ENCODE data around the gene DPH7.
A peak's percentile ranks its signal among the peaks of the same experiment; 100 is the strongest.
"Not testable (repeated sequence)": the region's sequence is repeated elsewhere in the genome, so short reads cannot be mapped to it uniquely, and the experiment has no call there.

The DPH7 gene

DNA sequence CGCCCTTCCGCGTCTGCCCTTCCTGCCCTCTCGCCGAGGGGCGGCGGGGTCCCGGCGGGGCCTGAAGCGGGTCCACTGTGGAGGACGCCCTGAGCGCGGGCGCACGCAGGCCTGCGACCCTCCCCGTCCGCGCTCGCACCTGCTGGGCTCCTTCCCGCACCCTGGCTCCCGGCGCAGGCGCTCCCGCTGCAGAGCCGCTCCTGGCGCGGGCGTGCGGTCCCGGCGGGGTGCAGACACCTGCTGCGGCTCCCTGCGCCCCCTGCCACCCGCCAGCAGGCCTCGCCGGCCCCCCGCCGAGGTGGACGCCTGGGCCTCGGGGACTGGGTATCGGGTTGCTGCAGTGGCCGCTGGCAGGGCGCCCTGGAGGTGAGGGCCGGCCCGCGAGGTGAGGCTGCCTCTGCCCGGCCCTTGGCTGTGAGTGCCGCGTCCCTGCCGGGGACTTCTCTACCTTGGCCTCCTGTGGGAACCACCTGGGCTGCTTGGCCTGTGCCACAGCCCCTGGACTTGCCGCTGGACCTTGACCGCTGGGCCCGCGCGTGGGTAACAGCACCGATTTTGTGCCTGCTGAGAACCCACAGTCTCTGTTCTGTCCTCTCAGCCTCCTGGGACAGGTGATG is 27.4 kb upstream of the DPH7 start:
- no peak for DNase-seq

DNA sequence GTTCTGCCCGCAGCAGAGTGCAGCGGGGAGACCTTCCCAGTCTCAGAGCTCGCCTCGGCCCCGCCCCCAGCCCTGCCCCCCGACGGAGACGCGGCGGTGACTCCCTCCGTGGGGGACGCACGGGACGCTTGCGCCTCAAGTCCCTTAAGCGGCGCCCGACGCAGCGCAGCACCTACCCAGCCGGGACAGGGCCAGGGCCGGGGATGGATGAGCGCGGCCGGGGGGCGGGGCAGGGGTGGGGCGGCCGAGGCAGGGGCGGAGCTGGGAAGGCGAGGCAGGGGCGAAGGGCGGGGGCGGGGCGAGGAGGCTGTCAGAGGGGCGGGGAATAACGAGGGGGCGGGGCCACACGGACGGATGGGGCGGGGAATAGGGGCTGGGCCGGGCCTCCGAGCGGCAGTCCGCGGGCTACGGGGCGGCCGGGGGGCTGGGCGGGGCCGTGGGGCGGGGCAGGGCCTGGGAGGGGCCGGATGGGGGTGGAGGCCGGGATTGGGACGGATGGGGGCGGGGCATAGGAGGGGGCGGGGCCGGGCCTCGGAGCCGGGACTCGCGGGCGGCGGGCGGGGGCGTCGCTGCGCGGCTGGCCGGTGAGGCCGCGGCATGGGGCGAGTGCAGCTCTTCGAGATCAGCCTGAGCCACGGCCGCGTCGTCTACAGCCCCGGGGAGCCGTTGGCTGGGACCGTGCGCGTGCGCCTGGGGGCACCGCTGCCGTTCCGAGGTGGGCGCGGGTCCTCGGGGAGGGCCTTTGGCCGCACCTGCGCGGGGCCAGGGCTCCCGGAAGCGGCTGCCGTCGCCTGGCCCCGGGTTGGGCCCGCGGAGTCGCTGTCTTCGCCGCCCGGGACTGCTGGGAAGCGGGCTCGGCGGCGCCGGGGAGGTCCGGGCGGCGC is 26.6 kb upstream of the DPH7 start, which contains the start of gene ARRDC1:
Gene ARRDC1, plus strand, starts transcription at position 566 of the 884 bp plus-strand sequence. Its CDS starts 32 bp downstream, at position 598.
- peak; percentile 22 for DNase-seq

DNA sequence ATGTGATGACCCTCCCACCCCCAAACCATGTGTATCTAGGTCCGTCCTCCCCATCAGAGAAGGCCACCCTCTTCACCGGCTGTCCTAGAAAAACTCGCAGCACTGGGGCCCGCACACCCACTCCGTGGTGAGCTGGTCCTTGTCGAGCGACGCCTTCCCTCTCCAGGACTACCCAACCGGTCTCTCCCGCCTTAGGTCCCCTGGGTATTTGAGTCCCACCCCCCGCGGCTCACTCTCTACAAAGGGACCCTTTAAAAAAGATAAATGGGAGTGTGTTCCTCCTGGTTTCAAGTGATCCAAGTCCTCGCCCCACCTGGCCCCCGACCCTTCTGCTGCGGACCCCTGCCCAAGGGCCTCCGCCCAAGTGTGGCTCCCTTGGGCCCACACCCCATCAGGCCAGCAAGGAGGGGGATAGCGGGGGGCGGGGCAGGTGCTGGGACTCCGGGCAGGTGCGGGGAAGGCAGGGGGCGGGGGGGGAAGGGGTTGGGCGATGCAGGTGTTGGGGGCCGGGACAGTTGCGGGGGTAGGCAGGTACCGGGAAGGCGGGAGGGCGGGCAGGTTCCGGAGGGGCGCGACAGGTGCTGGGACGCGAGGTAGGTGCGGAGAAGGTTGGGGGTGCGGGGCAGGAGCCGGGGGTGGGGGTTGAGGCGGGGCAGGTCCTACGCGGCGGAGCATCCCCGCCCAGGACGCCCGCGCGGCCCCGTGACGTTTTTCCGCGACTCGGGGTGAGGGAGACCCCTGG is 25.8 kb upstream of the DPH7 start:
- DNase-seq: no peak

DNA sequence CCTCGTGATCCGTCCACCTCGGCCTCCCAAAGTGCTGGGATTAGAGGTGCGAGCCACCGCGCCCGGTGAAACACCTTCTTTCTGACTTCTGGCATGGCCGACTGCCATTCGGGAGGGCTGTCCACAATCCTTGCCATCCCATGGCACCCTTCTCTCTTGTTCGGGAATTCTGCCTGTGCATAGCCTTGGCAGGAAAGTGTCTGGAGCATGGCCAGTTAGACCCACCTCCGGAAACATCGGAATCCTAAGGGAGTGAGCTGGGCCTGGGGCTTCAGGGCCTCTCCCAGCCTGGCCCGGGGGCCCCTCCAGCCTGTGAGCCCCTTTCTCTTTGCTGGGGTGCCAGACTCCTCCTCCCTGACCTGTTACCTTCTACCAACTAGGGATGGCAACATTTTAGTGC is 25.2 kb upstream of the DPH7 start:
- no peak for DNase-seq

DNA sequence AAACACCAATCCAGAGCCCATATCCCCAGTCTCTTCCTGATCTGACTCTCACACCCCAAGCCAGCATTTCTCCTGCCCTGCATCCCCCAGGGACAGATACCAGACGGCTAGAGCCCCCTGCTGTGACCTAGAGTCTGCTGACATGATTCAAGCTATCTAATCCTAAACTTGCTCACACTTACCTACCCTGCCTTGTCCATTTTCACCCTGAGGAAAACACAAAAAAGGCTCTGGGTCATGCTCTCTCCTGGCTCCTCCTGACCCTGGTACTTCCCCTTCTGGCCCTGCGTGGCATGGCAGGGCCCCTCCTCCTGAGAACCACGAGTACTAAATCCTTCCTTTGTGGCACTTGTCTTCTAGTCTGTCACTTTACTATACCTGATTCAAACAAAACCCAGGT is 23.9 kb upstream of the DPH7 start:
- peak; percentile 2 for DNase-seq

DNA sequence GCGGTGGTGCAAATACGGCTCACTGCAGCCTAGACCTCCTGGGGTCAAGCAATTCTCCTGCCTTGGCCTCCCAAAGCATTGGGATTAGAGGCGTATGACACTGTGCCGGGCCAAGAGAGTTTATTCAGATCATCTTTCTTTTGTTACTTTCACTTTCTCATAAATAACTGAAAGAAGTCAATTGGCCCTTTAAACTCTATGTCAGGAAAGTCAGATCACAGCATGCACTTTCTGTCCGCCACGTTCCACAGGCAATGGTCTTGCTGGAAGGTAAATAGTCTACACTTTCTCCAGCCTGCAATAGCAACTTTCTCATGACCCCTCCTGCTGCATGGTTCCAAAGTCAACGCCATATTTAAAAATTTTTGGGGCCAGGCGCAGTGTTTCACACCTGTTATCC is 20.2 kb upstream of the DPH7 start:
- no peak for DNase-seq

DNA sequence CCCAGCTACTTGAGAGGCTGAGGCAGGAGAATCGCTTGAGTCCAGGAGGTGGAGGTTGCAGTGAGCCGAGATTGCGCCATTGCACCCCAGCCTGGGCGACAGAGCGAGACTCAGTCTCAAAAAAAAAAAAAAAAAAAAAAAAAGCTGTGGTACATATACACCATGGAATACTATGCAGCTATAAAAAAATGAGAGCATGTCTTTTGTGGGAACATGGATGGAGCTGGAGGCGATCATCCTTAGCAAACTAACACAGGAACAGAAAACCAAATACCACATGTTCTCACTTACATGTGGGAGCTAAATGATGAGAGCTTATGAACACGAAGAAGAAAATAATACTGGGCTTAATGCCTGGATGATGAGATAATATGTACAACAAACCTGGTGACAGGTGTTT is 17.9 kb upstream of the DPH7 start:
- DNase-seq: not testable (repeated sequence)

DNA sequence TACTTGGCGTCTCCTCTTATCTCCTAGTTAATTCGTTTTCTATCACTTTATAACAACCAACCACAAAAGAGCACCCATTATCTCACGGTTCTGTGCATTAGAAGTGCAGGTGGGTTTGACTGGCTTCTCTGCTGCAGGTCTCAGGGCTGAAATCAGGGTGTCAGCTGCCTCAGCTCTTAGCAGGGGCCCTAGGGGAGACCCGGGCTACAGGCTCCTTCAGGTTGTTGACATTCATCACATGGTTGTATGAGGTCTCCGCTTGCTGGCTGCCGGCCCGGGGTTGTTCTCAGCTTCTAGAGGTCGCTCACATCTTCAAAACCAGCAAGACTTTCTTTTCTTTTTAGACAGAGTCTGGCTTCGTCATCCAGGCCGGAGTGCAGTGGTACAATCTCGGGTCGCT is 14.5 kb upstream of the DPH7 start:
- DNase-seq: no peak

DNA sequence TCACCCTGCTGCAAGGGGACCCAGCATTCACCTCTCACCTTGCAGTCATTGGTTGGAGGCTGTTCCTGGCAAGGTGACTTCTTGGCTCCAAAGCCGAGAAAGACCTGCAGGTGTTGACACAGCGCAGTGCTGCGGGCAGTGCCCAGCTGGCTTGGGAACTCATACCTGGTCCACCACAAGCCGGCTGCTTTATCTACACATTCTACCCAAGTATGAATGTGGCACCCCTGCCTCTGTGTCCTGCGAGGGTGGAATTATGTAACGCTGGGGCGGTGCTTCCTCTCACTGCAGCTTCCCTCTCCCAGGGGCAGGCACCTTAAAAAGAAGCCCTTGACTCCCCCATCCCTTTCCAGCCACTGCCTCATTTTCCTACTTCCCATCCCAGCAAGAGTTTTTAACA is 14.0 kb upstream of the DPH7 start:
- no peak for DNase-seq

DNA sequence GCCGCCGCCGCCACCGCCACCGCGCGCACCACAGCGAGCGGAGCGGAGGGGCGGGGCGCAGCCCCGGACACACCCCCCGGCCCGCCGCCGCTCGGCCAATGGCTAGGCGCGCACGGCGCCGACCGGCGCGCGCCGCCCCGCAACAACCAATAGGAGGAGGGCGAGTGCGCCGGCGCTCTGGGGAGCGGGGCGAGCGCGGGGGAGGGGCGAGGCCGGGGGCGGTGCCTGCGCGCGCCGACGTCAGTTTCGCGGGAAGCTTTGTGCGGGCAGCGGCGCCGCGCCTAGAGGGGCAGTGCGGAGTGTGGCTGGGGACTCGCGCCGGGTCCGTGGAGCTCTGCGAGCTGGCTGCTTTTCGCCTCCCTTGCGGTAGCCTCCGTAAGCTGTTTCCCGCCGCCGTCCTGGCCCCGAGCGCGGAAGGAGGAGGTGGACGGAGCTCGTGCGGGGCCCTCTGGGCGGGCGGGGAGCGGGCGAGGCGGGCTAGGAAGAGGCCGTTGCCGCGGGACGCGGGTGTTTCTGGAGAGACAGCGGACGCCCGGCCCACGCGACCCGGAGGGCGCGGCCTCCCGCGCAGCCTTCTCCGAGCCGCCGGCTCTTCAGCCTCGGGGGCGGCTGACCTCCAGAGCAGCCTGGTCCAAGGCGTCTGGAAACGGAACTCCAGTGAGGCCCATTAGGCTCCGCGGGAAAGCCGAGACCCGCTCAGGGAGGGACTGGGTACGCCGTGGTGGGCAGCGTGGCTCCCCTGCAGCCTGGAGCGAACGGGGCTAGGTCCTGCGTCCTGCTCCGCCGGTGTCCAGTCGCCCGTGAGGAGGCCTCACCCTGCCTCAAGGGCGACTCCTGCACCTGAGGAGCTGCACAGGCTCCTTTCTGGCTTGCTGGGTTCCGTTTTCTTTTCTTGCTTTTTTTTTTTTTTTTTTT is 12.0 kb upstream of the DPH7 start, which contains the start of gene ZMYND19:
Gene ZMYND19, minus strand, starts transcription at position 44 of the 915 bp plus-strand sequence. CDS start 249 bp downstream, outside the sequence.
- peak; percentile 29 for DNase-seq

DNA sequence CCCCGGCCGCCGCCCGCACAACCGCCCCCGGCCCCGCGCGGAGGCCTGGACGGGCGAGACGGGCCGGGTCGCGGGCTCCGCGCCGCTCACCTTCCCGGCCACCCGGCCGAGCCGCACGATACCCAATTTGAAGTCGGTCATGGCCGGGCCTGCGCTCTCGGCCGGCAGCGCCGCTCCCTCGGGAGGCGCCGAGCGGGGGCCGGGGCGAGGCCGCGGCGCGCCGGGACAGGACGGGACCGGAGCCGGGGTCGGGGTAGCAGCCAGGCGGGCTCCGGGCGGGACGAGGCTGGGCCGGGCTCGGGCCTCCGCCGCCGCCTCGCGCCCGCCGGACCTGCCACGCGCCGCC is 11.4 kb upstream of the DPH7 start:
- no peak for DNase-seq

DNA sequence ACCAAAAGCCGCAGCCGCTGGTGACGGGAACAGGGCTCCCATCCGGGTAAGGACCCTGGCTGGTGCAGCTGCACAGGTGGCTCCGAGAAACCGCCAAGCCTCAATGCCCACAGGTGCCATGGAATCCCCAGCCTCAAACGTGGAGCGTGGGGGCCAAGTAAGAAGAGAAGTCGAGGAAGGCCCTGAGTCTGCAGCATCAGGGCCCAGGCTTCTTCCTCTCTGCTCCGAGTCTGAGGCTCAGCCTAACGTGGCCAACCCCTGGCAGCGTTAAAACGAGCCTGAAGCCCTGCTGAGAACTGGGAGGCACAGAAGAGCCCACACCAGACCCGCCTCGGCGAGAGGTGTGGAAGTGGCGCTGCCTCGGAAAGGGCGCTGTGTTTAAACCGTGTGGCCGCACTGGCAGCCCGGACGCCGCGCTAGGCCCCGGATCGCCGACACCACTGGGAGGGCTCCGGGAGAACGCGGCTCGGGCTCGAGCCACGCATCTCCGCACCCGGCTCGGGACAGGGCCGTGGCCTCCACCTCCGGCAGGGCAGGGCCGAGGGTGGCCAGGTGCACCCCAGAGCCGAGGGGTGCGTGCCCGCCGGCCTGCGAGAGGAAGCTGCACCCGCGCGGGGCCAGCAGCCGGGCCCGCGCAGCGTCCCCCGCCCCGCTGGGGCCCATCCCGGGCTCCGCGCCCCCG is 10.9 kb upstream of the DPH7 start:
- no peak for DNase-seq

DNA sequence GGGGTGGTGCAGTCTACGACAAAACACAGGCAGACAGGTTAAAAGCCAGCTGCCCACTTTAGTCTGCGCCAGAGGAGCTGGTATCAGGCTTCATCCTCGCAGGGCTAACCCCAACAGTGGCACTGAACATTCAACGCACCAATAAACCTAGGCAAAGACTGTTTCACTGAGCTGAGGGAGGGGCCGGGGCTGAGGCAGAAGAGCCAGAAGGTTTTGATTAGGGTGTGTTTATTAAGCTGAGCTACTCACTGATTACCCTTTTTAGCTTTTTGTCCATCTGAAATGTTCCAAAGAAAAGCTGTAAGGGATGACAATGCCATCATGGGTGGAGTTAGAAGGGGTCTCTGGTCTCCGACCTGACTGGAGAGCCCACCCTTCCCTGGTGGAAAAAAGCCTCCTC is 10.2 kb upstream of the DPH7 start:
- DNase-seq: no peak

DNA sequence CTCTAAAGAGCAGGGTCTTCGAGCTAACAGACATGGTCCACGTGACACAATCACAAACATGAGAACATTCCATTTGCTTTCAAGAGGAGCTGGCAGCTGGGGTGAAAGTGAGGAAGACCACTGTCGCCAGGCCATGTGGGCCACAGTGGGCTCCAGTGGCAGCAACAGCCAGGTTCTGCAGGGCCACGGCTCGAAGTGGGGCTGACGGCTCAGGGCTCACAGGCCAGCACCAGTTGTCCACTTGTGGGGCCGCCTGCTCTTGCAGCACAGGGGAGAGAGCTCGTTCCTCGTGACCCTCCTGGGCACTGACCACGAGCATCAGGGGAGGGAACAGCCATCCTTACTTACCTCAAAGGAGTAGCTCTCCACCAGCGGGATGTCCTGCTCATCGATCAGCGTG is 9.6 kb upstream of the DPH7 start:
- DNase-seq: no peak

DNA sequence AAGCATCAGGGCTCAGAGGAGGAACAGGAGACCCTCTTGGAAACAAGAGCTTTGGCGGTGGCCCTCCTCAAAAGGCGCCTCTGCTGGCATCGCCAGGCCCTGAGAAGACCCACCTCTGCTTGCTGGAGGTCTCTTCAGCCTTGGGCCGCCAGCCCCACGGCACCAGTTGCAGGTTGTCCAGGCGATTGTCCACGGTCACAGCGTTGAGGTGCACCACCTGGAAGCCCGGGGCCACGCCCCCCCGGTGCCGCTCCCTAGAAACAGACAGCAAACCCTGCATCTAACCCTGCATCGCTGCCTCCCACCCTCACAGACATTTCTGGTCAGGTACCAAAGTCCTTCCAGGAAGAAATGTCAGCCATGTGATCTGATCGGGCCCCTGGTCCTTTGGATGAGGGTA is 8.1 kb upstream of the DPH7 start:
- DNase-seq: no peak

DNA sequence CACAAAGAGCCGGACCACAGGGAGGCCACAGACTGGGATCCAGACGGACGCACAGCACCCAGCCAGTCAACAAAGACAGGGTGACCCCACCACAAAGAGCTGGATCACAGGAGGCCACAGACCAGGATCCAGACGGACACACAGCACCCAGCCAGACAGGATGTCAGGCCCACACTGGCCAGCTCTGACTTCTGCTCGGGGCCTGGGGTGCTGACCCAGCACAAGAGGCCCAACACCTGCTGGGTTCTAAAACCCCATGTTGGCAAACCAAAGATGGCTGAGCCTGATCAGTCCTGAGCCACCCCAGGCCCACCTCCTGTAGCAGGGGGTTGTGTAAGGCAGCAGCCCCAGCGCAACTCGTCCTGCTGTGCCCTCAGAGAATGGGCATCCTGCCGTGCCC is 5.2 kb upstream of the DPH7 start:
- DNase-seq: no peak

DNA sequence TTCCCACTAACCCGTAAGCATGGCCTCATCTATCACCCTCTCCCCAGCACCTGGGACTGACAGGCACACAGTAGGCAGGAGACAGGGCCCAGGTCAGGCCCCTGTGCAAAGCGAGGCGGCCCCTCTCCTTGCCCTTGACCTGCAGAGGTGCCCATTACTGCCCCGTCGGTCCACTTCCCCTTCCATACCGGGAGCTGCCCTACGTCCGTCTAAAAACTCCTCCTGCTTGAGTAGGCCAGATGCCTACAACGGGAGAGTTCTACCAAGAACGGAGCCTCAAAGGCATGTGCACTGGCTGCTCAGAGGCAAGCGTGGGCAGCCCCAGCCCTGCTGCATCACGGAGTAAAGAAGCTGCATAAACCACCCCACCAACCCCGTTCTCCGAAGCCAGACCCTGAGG is 4.6 kb upstream of the DPH7 start:
- DNase-seq: no peak

DNA sequence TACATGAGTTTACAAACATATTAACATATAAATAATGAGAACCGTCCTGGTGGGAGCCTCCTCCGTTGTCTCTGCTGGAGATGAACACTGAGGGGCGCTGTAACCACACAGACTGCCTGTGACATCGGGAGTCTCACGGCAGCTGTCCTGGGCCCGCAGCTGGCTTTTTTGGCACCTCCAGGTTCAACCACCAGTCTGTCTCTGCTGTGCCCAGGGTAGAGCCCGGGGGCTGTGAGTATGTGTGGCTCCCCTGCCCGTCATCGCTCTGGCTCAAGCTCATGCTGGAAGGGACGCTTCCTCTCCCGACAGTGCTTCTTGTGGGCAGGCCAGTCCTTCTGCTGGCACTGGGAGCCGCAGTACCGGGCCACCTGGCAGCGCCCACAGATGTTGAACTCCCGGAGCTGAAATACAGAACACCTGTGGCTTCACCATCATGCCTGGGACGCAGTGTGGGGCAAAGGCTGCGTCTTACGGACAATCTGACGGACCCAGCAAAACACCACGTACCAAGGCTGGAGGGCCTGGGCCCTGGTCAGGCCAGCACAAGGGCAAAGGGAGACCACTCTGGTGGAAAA is 3.6 kb upstream of the DPH7 start:
- DNase-seq: no peak

DNA sequence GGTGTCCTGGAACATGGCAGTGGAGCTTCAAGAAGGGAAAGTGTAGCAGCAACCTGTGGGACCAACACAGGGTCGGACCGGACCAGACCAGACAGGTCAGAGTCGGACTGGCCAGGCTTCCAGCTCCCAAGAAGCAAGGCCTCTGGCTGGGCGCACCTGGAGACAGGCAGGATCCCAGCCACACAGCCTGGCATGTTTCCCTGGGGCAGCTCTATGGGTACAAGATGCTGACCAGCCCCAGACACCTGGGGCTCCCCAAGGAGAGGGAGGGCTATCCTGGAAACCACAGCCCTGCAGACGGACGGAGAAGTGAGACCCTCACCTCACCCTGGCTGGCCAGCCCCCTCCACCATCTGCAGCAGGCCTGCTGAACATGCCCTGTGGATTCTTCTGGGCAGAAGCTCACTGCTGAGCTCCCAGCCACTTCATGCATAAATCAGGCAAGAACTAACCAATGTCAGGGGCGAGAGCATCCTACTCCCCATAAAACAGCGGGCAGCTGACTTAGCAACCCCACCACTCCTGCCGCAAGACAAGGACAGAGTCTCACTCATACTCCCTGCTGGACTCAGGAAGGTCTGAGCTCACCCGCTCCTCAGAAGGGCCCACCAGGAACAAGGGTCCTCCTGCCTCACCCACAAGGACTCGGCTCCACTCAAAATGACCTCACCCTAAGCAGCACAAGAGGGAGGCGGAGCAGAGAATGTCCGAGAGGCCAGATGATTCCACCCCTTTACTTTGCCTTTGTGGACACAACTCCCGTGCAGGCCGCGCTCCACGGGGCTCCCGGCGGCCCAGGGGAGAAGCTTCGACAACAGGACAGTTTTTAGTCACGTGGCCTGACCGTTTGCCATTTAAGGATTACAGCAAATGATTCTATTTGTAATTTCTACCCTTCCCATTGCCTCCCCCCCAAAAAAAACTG is 2.9 kb upstream of the DPH7 start:
- no peak for DNase-seq

DNA sequence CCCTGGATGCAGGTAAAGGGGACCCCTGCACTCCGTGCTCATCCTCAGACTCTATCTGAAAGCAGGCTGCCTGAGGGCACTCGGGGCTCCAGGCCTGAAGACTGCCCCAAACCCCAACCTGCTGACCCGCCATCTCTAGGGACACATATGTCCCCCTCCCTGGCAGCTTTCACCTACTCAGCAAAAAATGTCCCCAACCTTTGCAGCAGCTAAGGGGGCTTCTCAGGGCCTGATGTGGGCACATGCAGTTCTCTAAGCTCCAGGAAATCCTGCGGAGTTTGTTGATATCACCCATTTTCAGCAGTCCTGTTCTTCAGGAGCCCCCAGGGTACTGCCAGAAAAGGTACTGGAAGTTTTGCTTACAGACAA is 2.2 kb upstream of the DPH7 start:
- DNase-seq: no peak
